Fibroblast of lung (primary cell): ENCODE data around the gene CLASP2. TPM values are rescaled to one million over a fixed set of nuclear protein-coding genes. Genes with fewer than 3 reads are reported as not detected.

Source experiments
- DNase-seq, 2 donors: peaks; one replicate each; pipeline versions ENCODE4 v3.0.0 to v3.0.0-alpha.2; 2010; ENCODE audit warnings: low read depth in 2 of 2
- H2AFZ ChIP-seq: 2 replicates; pipeline ENCODE4 v1.5.1; 2012; ENCODE audit warnings: low read length, control low read depth, inconsistent platforms
- H3K27ac ChIP-seq: 2 replicates; pipeline ENCODE4 v1.5.1; 2011; ENCODE audit warnings: low read length, control low read depth; ENCODE audit not compliant: insufficient read depth
- H3K27me3 ChIP-seq: 2 replicates; pipeline ENCODE4 v1.5.1; 2011; ENCODE audit warnings: mild to moderate bottlenecking, low read length; ENCODE audit not compliant: control insufficient read depth, insufficient read depth
- H3K36me3 ChIP-seq: 2 replicates; pipeline ENCODE4 v1.5.1; 2011; ENCODE audit warnings: low read length; ENCODE audit not compliant: control insufficient read depth, insufficient read depth
- H3K4me1 ChIP-seq: 2 replicates; pipeline ENCODE4 v1.5.1; 2011; ENCODE audit warnings: low read length; ENCODE audit not compliant: control insufficient read depth, insufficient read depth; ENCODE audit errors: extremely low read depth
- H3K4me2 ChIP-seq: 2 replicates; pipeline ENCODE4 v1.5.1; 2011; ENCODE audit warnings: low read length, control low read depth; ENCODE audit not compliant: insufficient read depth; ENCODE audit errors: extremely low read depth
- H3K4me3 ChIP-seq, 4 experiments: fragments of 200-600 bp in 1 of 4; sonication (generic) in 1 of 4; replicated peaks in 1 of 4; 2 replicates each; pipeline ENCODE4 v1.5.1; 2011 to 2016; ENCODE audit warnings: low read length in 4 of 4, low read depth in 3 of 4, mild to moderate bottlenecking in 3 of 4, control low read depth in 2 of 4, inconsistent platforms in 1 of 4, mixed read lengths in 1 of 4; ENCODE audit not compliant: insufficient read depth in 1 of 4; ENCODE audit errors: control extremely low read depth in 1 of 4
- H3K79me2 ChIP-seq: 2 replicates; pipeline ENCODE4 v1.5.1; 2012; ENCODE audit warnings: mild to moderate bottlenecking, low read length, inconsistent platforms; ENCODE audit not compliant: control insufficient read depth, insufficient read depth
- H3K9ac ChIP-seq: 2 replicates; pipeline ENCODE4 v1.5.1; 2011; ENCODE audit warnings: mild to moderate bottlenecking, low read length, control low read depth; ENCODE audit not compliant: insufficient read depth
- H3K9me3 ChIP-seq: 2 replicates; pipeline ENCODE4 v1.5.1; 2012; ENCODE audit warnings: low read depth, low read length; ENCODE audit not compliant: control insufficient read depth, insufficient read depth
- H4K20me1 ChIP-seq: 2 replicates; pipeline ENCODE4 v1.5.1; 2011; ENCODE audit warnings: low read length; ENCODE audit not compliant: control insufficient read depth, insufficient read depth; ENCODE audit errors: extremely low read depth
- CTCF ChIP-seq, 2 donors: IDR thresholded peaks in 1 of 2; conservative IDR thresholded peaks in 1 of 2; 1 replicate in 1 of 2; 2 replicates in 1 of 2; pipeline ENCODE4 v1.5.1; 2011 to 2012; ENCODE audit warnings: low read length in 2 of 2, control low read depth in 1 of 2, inconsistent platforms in 1 of 2, low read depth in 1 of 2, mild to moderate bottlenecking in 1 of 2
- EZH2 ChIP-seq: IDR thresholded peaks from 2 replicates; pipeline ENCODE4 v1.5.1; 2012; ENCODE audit warnings: low read length, control low read depth, mild to moderate bottlenecking; ENCODE audit errors: missing control alignments
- polyA plus RNA-seq, 2 donors: library from polyadenylated mRNA; depleted of rRNA in 1 of 2; stranded (reverse) in 1 of 2; unstranded in 1 of 2; fragments of >200 nt; gene quantifications; 2 replicates each; pipeline ENCODE4 v1.2.1, GENCODE V29; 2011 to 2012; ENCODE audit warnings: missing spikeins in 1 of 2
- total RNA-seq: library from RNA; depleted of rRNA; stranded (reverse); fragments of >200 nt; gene quantifications from 2 replicates; pipeline ENCODE4 v1.2.1, GENCODE V29; 2014

The CLASP2 gene
- total and polyA plus RNA-seq, 2 donors (not counting 1 experiment from before 2014, with no cell fraction given) = 31.8 to 62.6 TPM

- Histone ChIP-seq H3K36me3 (no peaks in the 10 kb centered on the region), H3K4me1 (no peaks in the 10 kb centered on the region), H3K79me2 (no peaks in the 10 kb centered on the region), H2AFZ (no peak overlapping the region), H3K27ac (no peak overlapping the region), H3K9ac (no peak overlapping the region), H3K27me3 (no peaks in the 10 kb centered on the region), H3K4me2 (no peak overlapping the region), H3K4me3 (no peak overlapping the region), H3K9me3 (no peaks in the 10 kb centered on the region), H4K20me1 (no peaks in the 10 kb centered on the region)
- TF ChIP-seq EZH2 (no peak), CTCF (conservative IDR thresholded peaks at IDR 0.05 in 1 of 2, IDR thresholded peaks at IDR 0.05 in 1 of 2; ENCODE audit: low read depth in 1 of 2, low read length in 2 of 2) (no peak)
- DNase-seq = no peak
These were observed 192.8 kb downstream of the CLASP2 start for GRCh38 chr3:33525232-33525631.

GRCh38 chr3:33523093-33523667, 194.9 kb downstream of the CLASP2 start:
- H2AFZ ChIP-seq = no peak overlapping the region
- no peak overlapping the region for H3K27ac ChIP-seq
- DNase-seq = no peak
- no peaks in the 10 kb centered on the region for H3K4me1 ChIP-seq
- no peak overlapping the region for H3K4me3 ChIP-seq
- no peaks in the 10 kb centered on the region for H3K36me3 ChIP-seq
- no peaks in the 10 kb centered on the region for H3K9me3 ChIP-seq
- TF ChIP-seq EZH2 = no peak
- TF ChIP-seq CTCF (conservative IDR thresholded peaks at IDR 0.05 in 1 of 2, IDR thresholded peaks at IDR 0.05 in 1 of 2; ENCODE audit: low read depth in 1 of 2, low read length in 2 of 2) = no peak
- no peak overlapping the region for H3K4me2 ChIP-seq
- H3K27me3 ChIP-seq = no peaks in the 10 kb centered on the region
- H3K9ac ChIP-seq = no peak overlapping the region
- H4K20me1 ChIP-seq = no peaks in the 10 kb centered on the region
- no peaks in the 10 kb centered on the region for H3K79me2 ChIP-seq

- Histone ChIP-seq H3K36me3 (no peaks in the 10 kb centered on the region), H3K27me3 (no peaks in the 10 kb centered on the region), H3K4me2 (no peak overlapping the region), H3K4me3 (no peak overlapping the region), H3K4me1 (no peaks in the 10 kb centered on the region), H3K9me3 (no peaks in the 10 kb centered on the region), H3K9ac (no peak overlapping the region), H3K79me2 (no peaks in the 10 kb centered on the region), H4K20me1 (no peaks in the 10 kb centered on the region), H2AFZ (no peak overlapping the region), H3K27ac (no peak overlapping the region)
- TF ChIP-seq EZH2 (no peak), CTCF (conservative IDR thresholded peaks at IDR 0.05 in 1 of 2, IDR thresholded peaks at IDR 0.05 in 1 of 2; ENCODE audit: low read depth in 1 of 2, low read length in 2 of 2) (no peak)
- no peak for DNase-seq
These were observed 196.3 kb downstream of the CLASP2 start for GRCh38 chr3:33521736-33522135.
